ENCODE measurements around the gene PGS1. TPM values are rescaled to one million over a fixed set of nuclear protein-coding genes. Genes with fewer than 3 reads are reported as not detected.

PGS1 gene
- total and polyA plus RNA-seq, 2 experiments from 2014 or later, result 30.4 to 42.5 TPM

DNA sequence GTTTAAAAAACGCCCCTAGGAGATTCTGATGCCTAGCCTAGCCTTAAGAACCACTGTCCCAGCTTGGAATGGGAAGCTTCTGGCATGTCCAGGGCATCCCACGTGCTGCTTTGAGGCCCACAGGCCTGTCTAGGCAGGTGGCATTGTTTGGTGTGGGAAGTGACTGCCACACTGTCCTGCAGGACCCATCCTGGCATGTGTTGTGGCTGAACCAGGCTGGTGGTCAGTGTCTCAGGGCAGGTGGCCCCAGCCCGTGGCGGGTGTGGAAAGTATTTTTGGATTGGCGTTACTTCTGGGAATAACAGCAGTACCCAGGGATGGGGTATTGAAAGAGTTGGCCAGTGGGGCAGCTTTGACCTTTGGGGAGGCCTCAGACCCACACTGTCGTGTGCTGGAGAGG is 27.9 kb downstream of the PGS1 start:
- Histone ChIP-seq H3K36me3 (replicated peaks; ENCODE audit: insufficient read depth, low read depth) (no peaks in the 10 kb centered on the region), H3K9me2 (replicated peaks; ENCODE audit: insufficient read depth) (no peaks in the 10 kb centered on the region), H3K4me3 (no peak overlapping the region), H3K9me3 (ENCODE audit: low read depth) (no peaks in the 10 kb centered on the region), H3K27ac (no peak overlapping the region), H2AFZ (no peak overlapping the region), H3K27me3 (no peaks in the 10 kb centered on the region), H3K4me2 (no peak overlapping the region), H4K20me1 (ENCODE audit: insufficient read depth, poor library complexity, severe bottlenecking) (peaks cover 12% of the 10 kb centered on the region), H3K79me2 (peaks cover 69% of the 10 kb centered on the region), H3K4me1 (ENCODE audit: insufficient read depth) (peaks cover 37% of the 10 kb centered on the region)
- TF ChIP-seq EZH2 (IDR thresholded peaks at IDR 0.05; ENCODE audit: borderline replicate concordance), result no peak
- no peak for TF ChIP-seq EZH2phosphoT487 (IDR thresholded peaks at IDR 0.05; ENCODE audit: low read depth, severe bottlenecking, unreplicated experiment)
- TF ChIP-seq, protein P1, sequence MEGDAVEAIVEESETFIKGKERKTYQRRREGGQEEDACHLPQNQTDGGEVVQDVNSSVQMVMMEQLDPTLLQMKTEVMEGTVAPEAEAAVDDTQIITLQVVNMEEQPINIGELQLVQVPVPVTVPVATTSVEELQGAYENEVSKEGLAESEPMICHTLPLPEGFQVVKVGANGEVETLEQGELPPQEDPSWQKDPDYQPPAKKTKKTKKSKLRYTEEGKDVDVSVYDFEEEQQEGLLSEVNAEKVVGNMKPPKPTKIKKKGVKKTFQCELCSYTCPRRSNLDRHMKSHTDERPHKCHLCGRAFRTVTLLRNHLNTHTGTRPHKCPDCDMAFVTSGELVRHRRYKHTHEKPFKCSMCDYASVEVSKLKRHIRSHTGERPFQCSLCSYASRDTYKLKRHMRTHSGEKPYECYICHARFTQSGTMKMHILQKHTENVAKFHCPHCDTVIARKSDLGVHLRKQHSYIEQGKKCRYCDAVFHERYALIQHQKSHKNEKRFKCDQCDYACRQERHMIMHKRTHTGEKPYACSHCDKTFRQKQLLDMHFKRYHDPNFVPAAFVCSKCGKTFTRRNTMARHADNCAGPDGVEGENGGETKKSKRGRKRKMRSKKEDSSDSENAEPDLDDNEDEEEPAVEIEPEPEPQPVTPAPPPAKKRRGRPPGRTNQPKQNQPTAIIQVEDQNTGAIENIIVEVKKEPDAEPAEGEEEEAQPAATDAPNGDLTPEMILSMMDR (IDR thresholded peaks at IDR 0.05; ENCODE audit: poor library complexity), result no peak
- WGBS (ENCODE audit: low lambda C conversion rate, missing lambda C conversion rate), result 92% methylated on average over 6 of the region's 6 CpGs
- DNase-seq (ENCODE audit: low spot score), result no peak

DNA sequence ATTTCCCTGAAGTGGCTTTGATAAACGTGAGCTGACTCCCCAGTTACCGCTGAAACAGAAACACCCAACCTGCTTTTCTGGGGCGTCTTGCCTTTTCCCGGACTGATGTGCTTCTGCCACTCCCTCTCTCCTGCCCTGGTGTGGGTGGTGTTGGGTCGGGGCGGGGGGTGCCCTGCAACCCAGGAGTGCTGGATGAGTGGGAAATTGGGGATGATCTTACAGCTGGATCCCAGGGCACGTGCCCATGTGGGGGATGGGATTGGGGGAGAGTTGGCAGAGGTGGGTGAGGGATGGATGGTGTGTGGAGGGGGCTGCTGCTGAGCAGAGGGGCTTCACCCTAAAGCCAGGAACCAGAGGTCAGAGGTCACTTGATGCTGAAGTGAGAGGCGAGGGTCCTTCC is 28.5 kb downstream of the PGS1 start:
- Histone ChIP-seq H3K9me3 (ENCODE audit: low read depth) (no peaks in the 10 kb centered on the region), H3K27me3 (no peaks in the 10 kb centered on the region), H3K27ac (no peak overlapping the region), H4K20me1 (ENCODE audit: insufficient read depth, poor library complexity, severe bottlenecking) (peaks cover 12% of the 10 kb centered on the region), H3K4me3 (no peak overlapping the region), H3K36me3 (replicated peaks; ENCODE audit: insufficient read depth, low read depth) (no peaks in the 10 kb centered on the region), H3K79me2 (peaks cover 69% of the 10 kb centered on the region), H2AFZ (no peak overlapping the region), H3K9me2 (replicated peaks; ENCODE audit: insufficient read depth) (no peaks in the 10 kb centered on the region), H3K4me2 (no peak overlapping the region), H3K4me1 (ENCODE audit: insufficient read depth) (peaks cover 39% of the 10 kb centered on the region)
- TF ChIP-seq, protein P1 (IDR thresholded peaks at IDR 0.05; ENCODE audit: poor library complexity), result no peak
- TF ChIP-seq EZH2phosphoT487 (IDR thresholded peaks at IDR 0.05; ENCODE audit: low read depth, severe bottlenecking, unreplicated experiment) (no peak), EZH2 (IDR thresholded peaks at IDR 0.05; ENCODE audit: borderline replicate concordance) (no peak)
- no peak for DNase-seq (ENCODE audit: low spot score)
- WGBS (ENCODE audit: low lambda C conversion rate, missing lambda C conversion rate), result 96% methylated on average over 7 of the region's 8 CpGs

DNA sequence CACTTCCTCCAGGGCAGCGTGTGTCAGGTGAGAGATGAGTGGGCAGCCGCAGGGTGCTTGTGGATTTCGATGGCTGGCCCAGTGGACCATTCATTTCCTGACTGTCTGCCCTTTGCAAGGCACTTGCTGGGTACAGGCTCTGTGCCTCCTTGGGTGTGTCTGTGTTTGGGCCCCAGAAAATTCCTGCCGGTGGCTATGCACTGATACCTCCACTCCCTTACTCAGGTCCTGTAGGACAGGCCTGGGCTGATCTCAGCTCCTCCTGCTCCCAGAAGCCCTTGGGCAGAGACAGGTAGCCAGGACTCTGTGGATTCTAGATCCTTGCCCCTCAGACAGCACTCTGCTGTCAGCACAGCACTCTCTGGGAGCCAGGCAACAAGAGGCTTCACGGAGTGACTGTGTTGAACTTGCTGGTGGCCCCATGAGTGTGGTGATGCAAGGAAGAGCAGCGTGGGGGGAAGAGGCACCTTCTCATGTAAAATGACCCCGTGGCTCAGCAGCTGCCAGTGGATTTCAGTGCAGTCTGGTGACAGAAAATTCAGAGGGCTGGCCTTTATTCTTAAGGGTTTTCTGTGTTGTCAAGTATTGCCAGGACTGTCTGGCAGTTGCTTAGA is 29.0 kb downstream of the PGS1 start:
- Histone ChIP-seq H3K4me3 (no peak overlapping the region), H3K36me3 (replicated peaks; ENCODE audit: insufficient read depth, low read depth) (no peaks in the 10 kb centered on the region), H3K9me3 (ENCODE audit: low read depth) (no peaks in the 10 kb centered on the region), H3K27me3 (no peaks in the 10 kb centered on the region), H3K27ac (no peak overlapping the region), H2AFZ (no peak overlapping the region), H4K20me1 (ENCODE audit: insufficient read depth, poor library complexity, severe bottlenecking) (peaks cover 12% of the 10 kb centered on the region), H3K79me2 (peaks cover 72% of the 10 kb centered on the region), H3K9me2 (replicated peaks; ENCODE audit: insufficient read depth) (no peaks in the 10 kb centered on the region), H3K4me1 (ENCODE audit: insufficient read depth) (peaks cover 45% of the 10 kb centered on the region), H3K4me2 (no peak overlapping the region)
- TF ChIP-seq EZH2phosphoT487 (IDR thresholded peaks at IDR 0.05; ENCODE audit: low read depth, severe bottlenecking, unreplicated experiment) (no peak), EZH2 (IDR thresholded peaks at IDR 0.05; ENCODE audit: borderline replicate concordance) (no peak)
- TF ChIP-seq, protein P1 (IDR thresholded peaks at IDR 0.05; ENCODE audit: poor library complexity), result no peak
- WGBS (ENCODE audit: low lambda C conversion rate, missing lambda C conversion rate), result 85% methylated on average over 7 of the region's 7 CpGs
- no peak for DNase-seq (ENCODE audit: low spot score)
